NCI-H1694 (cell line): Measurements from ENCODE around the gene ACKR4.

Source experiments
- DNase-seq: peaks from one replicate; lab custom pipeline; 2025; lab: John Stamatoyannopoulos, UW

The ACKR4 gene

GRCh38 chr3:132641837-132642538 is 44.9 kb downstream of the ACKR4 start:
- DNase-seq = peak; percentile 26

GRCh38 chr3:132642539-132642847 is 45.4 kb downstream of the ACKR4 start:
- DNase-seq = no peak

- DNase-seq = no peak
Measured at GRCh38 chr3:132643366-132643765, 46.3 kb downstream of the ACKR4 start.

- DNase-seq = no peak
Measured at GRCh38 chr3:132645058-132645457, 48.0 kb downstream of the ACKR4 start.

GRCh38 chr3:132650153-132650552 is 53.1 kb downstream of the ACKR4 start:
- no peak for DNase-seq
